SU-DHL-6 (cell line): ENCODE data around the gene MED15.

Experiments
- H2AFZ ChIP-seq: fragments of 200-600 bp; sonication (generic); 2 replicates; pipeline ENCODE4 v1.6.1; 2014; ENCODE audit warnings: low read depth, mild to moderate bottlenecking, moderate library complexity, mixed read lengths, antibody characterized with exemption, low read length; ENCODE audit not compliant: severe bottlenecking
- H3F3A ChIP-seq: fragments of 200-600 bp; shearing (Covaris generic); 2 replicates; pipeline ENCODE4 v1.6.0; 2016; ENCODE audit warnings: antibody characterized with exemption, mild to moderate bottlenecking; ENCODE audit not compliant: insufficient read depth
- H3K27ac ChIP-seq: fragments of 200-600 bp; sonication (generic); 2 replicates; pipeline ENCODE4 v1.5.1; 2016; ENCODE audit warnings: low read depth, mild to moderate bottlenecking, low read length, moderate library complexity, mixed read lengths
- H3K27me3 ChIP-seq: fragments of 200-600 bp; sonication (generic), shearing (Covaris generic); 2 replicates; pipeline ENCODE4 v1.6.0; 2014; ENCODE audit warnings: mild to moderate bottlenecking, low read length
- H3K36me3 ChIP-seq: fragments of 200-600 bp; sonication (generic); 2 replicates; pipeline ENCODE4 v1.6.1; 2014; ENCODE audit warnings: mild to moderate bottlenecking, low read length, mixed read lengths
- H3K4me2 ChIP-seq: fragments of 300-600, 200-600 bp; shearing (Covaris generic), sonication (generic); 2 replicates; pipeline ENCODE4 v1.6.0; 2014; ENCODE audit warnings: low read length, low read depth, mild to moderate bottlenecking; ENCODE audit not compliant: poor library complexity, severe bottlenecking
- H3K4me3 ChIP-seq: fragments of 200-600 bp; sonication (generic); 2 replicates; pipeline ENCODE4 v1.5.1; 2014; ENCODE audit warnings: antibody characterized with exemption, low read length, mild to moderate bottlenecking, mixed read lengths; ENCODE audit not compliant: insufficient read depth, poor library complexity, severe bottlenecking
- H3K79me2 ChIP-seq: fragments of 200-600 bp; sonication (generic); 2 replicates; pipeline ENCODE4 v1.6.1; 2014; ENCODE audit warnings: mild to moderate bottlenecking, low read length, moderate library complexity; ENCODE audit not compliant: insufficient read depth
- H3K9ac ChIP-seq: fragments of 200-600 bp; sonication (generic); 2 replicates; pipeline ENCODE4 v1.7.0; 2014; ENCODE audit warnings: mild to moderate bottlenecking, low read length
- H3K9me2 ChIP-seq: fragments of 200-600 bp; sonication (generic); replicated peaks from 2 replicates; pipeline ENCODE4 v1.6.1; 2014; ENCODE audit warnings: low read length; ENCODE audit not compliant: insufficient read depth
- H3K9me3 ChIP-seq: fragments of 200-600 bp; sonication (generic); 2 replicates; pipeline ENCODE4 v1.6.1; 2014; ENCODE audit warnings: low read length, mixed read lengths; ENCODE audit not compliant: insufficient read depth
- H4K20me1 ChIP-seq: fragments of 200-600 bp; sonication (generic); 2 replicates; pipeline ENCODE4 v1.6.1; 2014; ENCODE audit warnings: low read depth, mild to moderate bottlenecking, antibody characterized with exemption, low read length, moderate library complexity, mixed read lengths
- CTCF ChIP-seq: fragments of 200-600 bp; sonication (generic); IDR thresholded peaks from one replicate; pipeline ENCODE4 v1.5.1; 2017; ENCODE audit warnings: antibody characterized with exemption, mild to moderate bottlenecking, low read length, moderate library complexity; ENCODE audit not compliant: insufficient read depth, poor library complexity, severe bottlenecking
- EZH2phosphoT487 ChIP-seq: fragments of 200-600 bp; sonication (generic), shearing (Covaris generic); conservative IDR thresholded peaks from 2 replicates; pipeline ENCODE4 v1.6.1; 2018; ENCODE audit warnings: mild to moderate bottlenecking, antibody characterized with exemption, low read length, moderate library complexity, mixed read lengths

MED15 gene

GRCh38 chr22:20550057-20550817 is 42.8 kb downstream of the MED15 start:
- Histone ChIP-seq H3K27me3 (no peaks in the 10 kb centered on the region), H3K79me2 (no peaks in the 10 kb centered on the region), H3K9me3 (no peaks in the 10 kb centered on the region), H4K20me1 (no peaks in the 10 kb centered on the region), H3K9me2 (no peaks in the 10 kb centered on the region), H2AFZ (no peak overlapping the region), H3F3A (no peaks in the 10 kb centered on the region), H3K4me3 (no peak overlapping the region), H3K4me2 (no peak overlapping the region), H3K27ac (no peak overlapping the region), H3K9ac (no peak overlapping the region), H3K36me3 (no peaks in the 10 kb centered on the region)
- TF ChIP-seq EZH2phosphoT487 = no peak
- TF ChIP-seq CTCF = no peak

DNA sequence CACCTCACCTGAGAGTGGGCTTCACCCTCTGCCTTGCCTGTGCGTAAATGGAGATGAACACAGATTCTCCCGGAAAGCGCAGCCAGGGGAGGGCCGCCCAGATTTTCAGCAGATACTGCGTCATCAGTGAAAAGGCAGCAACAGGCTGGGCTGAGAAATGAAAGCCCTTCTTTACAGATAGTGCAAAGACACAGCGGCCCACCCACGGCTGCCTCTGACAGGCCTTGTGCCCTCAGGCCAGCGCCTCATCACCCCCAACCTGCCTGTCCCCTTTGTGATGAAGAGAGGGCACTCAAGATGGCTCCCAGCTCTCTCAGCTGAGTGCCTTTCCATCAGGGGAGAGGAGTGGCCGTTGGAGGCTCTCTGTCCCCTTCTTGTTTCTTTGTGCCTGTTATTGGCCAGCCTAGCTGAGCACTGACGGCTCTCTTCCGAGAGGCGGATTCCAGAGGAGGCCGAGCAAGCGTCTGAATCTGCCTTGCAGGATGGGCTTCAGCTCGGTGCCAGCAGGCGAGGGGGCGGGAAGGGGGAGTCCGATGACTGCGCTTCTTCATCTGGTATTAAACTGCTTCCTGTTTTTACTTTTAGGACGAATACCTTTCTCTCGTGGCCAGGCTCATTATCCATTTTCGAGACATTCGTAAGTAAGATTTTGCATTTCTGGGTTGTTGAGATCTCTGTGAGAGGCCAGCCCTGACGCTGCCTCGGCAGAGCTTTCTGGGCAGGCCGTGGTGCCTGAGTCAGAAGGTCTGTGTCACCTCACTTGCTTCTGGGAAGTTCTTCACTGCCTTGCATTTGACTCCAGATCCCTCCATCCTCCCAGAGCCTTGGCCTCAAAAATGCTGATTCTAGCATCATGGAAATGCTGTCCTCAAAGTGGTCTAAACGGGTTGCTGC is 43.7 kb downstream of the MED15 start:
- H3K9ac ChIP-seq = no peak overlapping the region
- H3K9me3 ChIP-seq = no peaks in the 10 kb centered on the region
- no peak overlapping the region for H3K4me3 ChIP-seq
- H3K36me3 ChIP-seq = no peaks in the 10 kb centered on the region
- H2AFZ ChIP-seq = no peak overlapping the region
- H3K4me2 ChIP-seq = no peak overlapping the region
- TF ChIP-seq CTCF (no peak), EZH2phosphoT487 (no peak)
- H3K27me3 ChIP-seq = no peaks in the 10 kb centered on the region
- no peaks in the 10 kb centered on the region for H3K79me2 ChIP-seq
- H3K27ac ChIP-seq = no peak overlapping the region
- H3F3A ChIP-seq = no peaks in the 10 kb centered on the region
- no peaks in the 10 kb centered on the region for H4K20me1 ChIP-seq
- no peaks in the 10 kb centered on the region for H3K9me2 ChIP-seq

DNA sequence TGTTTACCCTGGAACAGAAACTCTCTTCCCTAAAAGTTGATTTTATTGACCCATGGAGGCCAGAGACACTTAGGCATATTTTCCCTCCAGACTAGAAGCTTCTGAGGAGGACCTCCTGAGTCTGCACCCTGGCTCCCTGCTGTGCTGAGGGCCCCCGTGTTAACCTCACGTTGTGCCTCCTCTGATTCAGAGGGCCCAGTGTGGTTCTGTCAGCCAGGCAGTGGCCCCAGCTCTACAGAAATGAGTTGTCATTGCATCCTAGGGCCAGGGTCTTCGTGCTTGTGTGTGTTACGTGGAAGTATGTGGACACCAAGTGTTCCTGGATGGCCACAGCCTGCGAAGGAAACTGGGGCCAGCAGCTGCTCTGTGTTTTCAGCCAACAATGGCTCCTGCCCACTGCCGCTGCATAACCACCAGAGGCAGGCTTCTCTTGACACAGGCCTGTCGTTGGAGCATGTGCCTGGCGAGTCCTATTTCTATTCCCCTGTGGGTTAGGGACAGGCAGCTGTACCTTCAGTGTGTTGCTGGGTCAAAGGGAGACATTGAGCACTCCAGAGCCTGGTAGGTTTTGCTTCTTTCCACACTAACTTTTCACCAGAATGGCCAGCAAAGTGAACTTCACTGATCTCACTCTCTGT is 44.5 kb downstream of the MED15 start:
- H3K27me3 ChIP-seq = no peaks in the 10 kb centered on the region
- H3K9me2 ChIP-seq = no peaks in the 10 kb centered on the region
- H3K9me3 ChIP-seq = no peaks in the 10 kb centered on the region
- H2AFZ ChIP-seq = no peak overlapping the region
- H3K27ac ChIP-seq = no peak overlapping the region
- no peaks in the 10 kb centered on the region for H3F3A ChIP-seq
- no peak for TF ChIP-seq CTCF
- no peak for TF ChIP-seq EZH2phosphoT487
- no peak overlapping the region for H3K4me2 ChIP-seq
- no peaks in the 10 kb centered on the region for H4K20me1 ChIP-seq
- no peaks in the 10 kb centered on the region for H3K79me2 ChIP-seq
- H3K9ac ChIP-seq = no peak overlapping the region
- no peaks in the 10 kb centered on the region; the same call in 1 of the 2 replicates for H3K36me3 ChIP-seq
- no peak overlapping the region for H3K4me3 ChIP-seq
